A673 (cell line): ENCODE results near the gene SEC16A.

Source experiments
- CTCF ChIP-seq: fragments of 300-800, 200-600 bp; sonication (generic); conservative IDR thresholded peaks from 2 replicates; pipeline ENCODE4 v1.5.1; 2017; ENCODE audit warnings: low read depth, mild to moderate bottlenecking, antibody characterized with exemption, low read length, moderate library complexity, mixed read lengths
- EZH2 ChIP-seq: fragments of 200-600 bp; sonication (generic); IDR thresholded peaks from 2 replicates; pipeline ENCODE4 v1.6.1; 2017; ENCODE audit warnings: borderline replicate concordance, low read depth, mild to moderate bottlenecking, mixed read lengths, antibody characterized with exemption, low read length; ENCODE audit not compliant: poor library complexity, severe bottlenecking

GRCh38 chr9:136486131-136486530, 3.3 kb upstream of the SEC16A start:
- no peak for TF ChIP-seq EZH2
- TF ChIP-seq CTCF = no peak
